ENCODE data around the gene GGTLC2. TPM values are rescaled to one million over a fixed set of nuclear protein-coding genes. Genes with fewer than 3 reads are reported as not detected.

Gene GGTLC2
- total RNA-seq, 2 experiments from 2014 or later: not detected

- ATAC-seq (ENCODE audit: low read depth) (peak; percentile 72), DNase-seq (peak; percentile 47)
- H3K4me3 Mint-ChIP-seq: no peak overlapping the region
- POLR2A ChIA-PET: no interaction called here
- H3K27ac Mint-ChIP-seq: no peak overlapping the region
- no peaks in the 10 kb centered on the region for H3K9me3 Mint-ChIP-seq
- H3K4me1 Mint-ChIP-seq: peaks cover 7% of the 10 kb centered on the region
- H3K27me3 Mint-ChIP-seq: peaks cover 6% of the 10 kb centered on the region
- H3K36me3 Mint-ChIP-seq: no peaks in the 10 kb centered on the region
Observed at GRCh38 chr22:22666307-22667091, 22.1 kb downstream of the GGTLC2 start.

- H3K27me3 Mint-ChIP-seq: peaks cover 10% of the 10 kb centered on the region
- no peaks in the 10 kb centered on the region for H3K9me3 Mint-ChIP-seq
- no peaks in the 10 kb centered on the region for H3K36me3 Mint-ChIP-seq
- H3K27ac Mint-ChIP-seq: no peak overlapping the region
- POLR2A ChIA-PET: no interaction called here
- DNase-seq: peak; percentile 13
- H3K4me3 Mint-ChIP-seq: no peak overlapping the region
- peaks cover 5% of the 10 kb centered on the region for H3K4me1 Mint-ChIP-seq
- no peak for ATAC-seq (ENCODE audit: low read depth)
Observed at GRCh38 chr22:22667966-22668880, 23.8 kb downstream of the GGTLC2 start.

- ATAC-seq (ENCODE audit: low read depth) (no peak), DNase-seq (no peak)
- Mint-ChIP-seq H3K27me3 (peaks cover 7% of the 10 kb centered on the region), H3K36me3 (no peaks in the 10 kb centered on the region), H3K27ac (no peak overlapping the region), H3K4me3 (no peak overlapping the region), H3K9me3 (no peaks in the 10 kb centered on the region), H3K4me1 (peaks cover 5% of the 10 kb centered on the region)
- POLR2A ChIA-PET: no interaction called here
Observed at GRCh38 chr22:22669093-22669492, 24.7 kb downstream of the GGTLC2 start.

- H3K4me1 Mint-ChIP-seq: peaks cover 5% of the 10 kb centered on the region
Observed at GRCh38 chr22:22670076-22670795, 25.8 kb downstream of the GGTLC2 start.

GRCh38 chr22:22671506-22671905 is 27.1 kb downstream of the GGTLC2 start:
- Mint-ChIP-seq H3K36me3 (no peaks in the 10 kb centered on the region), H3K9me3 (no peaks in the 10 kb centered on the region), H3K27me3 (peaks cover 17% of the 10 kb centered on the region), H3K4me3 (no peak overlapping the region), H3K27ac (no peak overlapping the region), H3K4me1 (peaks cover 5% of the 10 kb centered on the region)
- DNase-seq (no peak), ATAC-seq (ENCODE audit: low read depth) (no peak)
- POLR2A ChIA-PET: no interaction called here

More at GRCh38 chr22:22670076-22670795, 25.8 kb downstream of the GGTLC2 start:
- H3K36me3 Mint-ChIP-seq: no peaks in the 10 kb centered on the region
- no peak overlapping the region for H3K27ac Mint-ChIP-seq
- POLR2A ChIA-PET: no interaction called here
- DNase-seq (peak; percentile 4), ATAC-seq (ENCODE audit: low read depth) (no peak)
- no peak overlapping the region for H3K4me3 Mint-ChIP-seq
- no peaks in the 10 kb centered on the region for H3K9me3 Mint-ChIP-seq
- peaks cover 11% of the 10 kb centered on the region for H3K27me3 Mint-ChIP-seq

GRCh38 chr22:22673099-22673498 is 28.7 kb downstream of the GGTLC2 start:
- POLR2A ChIA-PET: no interaction called here
- H3K4me1 Mint-ChIP-seq: peaks cover 7% of the 10 kb centered on the region
- H3K36me3 Mint-ChIP-seq: no peaks in the 10 kb centered on the region

GRCh38 chr22:22673628-22674027 is 29.2 kb downstream of the GGTLC2 start:
- Mint-ChIP-seq H3K27ac (no peak overlapping the region), H3K4me3 (no peak overlapping the region), H3K27me3 (peaks cover 25% of the 10 kb centered on the region), H3K4me1 (peaks cover 9% of the 10 kb centered on the region), H3K9me3 (peaks cover 3% of the 10 kb centered on the region), H3K36me3 (no peaks in the 10 kb centered on the region)
- no peak for ATAC-seq (ENCODE audit: low read depth)
- POLR2A ChIA-PET: no interaction called here
- peak; percentile 3 for DNase-seq

More at GRCh38 chr22:22673099-22673498, 28.7 kb downstream of the GGTLC2 start:
- H3K27me3 Mint-ChIP-seq: peaks cover 23% of the 10 kb centered on the region
- no peak overlapping the region for H3K4me3 Mint-ChIP-seq
- ATAC-seq (ENCODE audit: low read depth): no peak
- H3K27ac Mint-ChIP-seq: no peak overlapping the region
- peaks cover 3% of the 10 kb centered on the region for H3K9me3 Mint-ChIP-seq
- DNase-seq: peak; percentile 14

GRCh38 chr22:22674467-22674866 is 30.1 kb downstream of the GGTLC2 start:
- ATAC-seq (ENCODE audit: low read depth) (no peak), DNase-seq (no peak)
- POLR2A ChIA-PET: no interaction called here
- peaks cover 3% of the 10 kb centered on the region for H3K9me3 Mint-ChIP-seq
- no peak overlapping the region for H3K27ac Mint-ChIP-seq
- H3K4me1 Mint-ChIP-seq: peaks cover 17% of the 10 kb centered on the region
- H3K4me3 Mint-ChIP-seq: no peak overlapping the region
- H3K36me3 Mint-ChIP-seq: no peaks in the 10 kb centered on the region
- peaks cover 25% of the 10 kb centered on the region for H3K27me3 Mint-ChIP-seq

- POLR2A ChIA-PET: no interaction called here
- no peak for ATAC-seq (ENCODE audit: low read depth)
- H3K9me3 Mint-ChIP-seq: peaks cover 3% of the 10 kb centered on the region
- no peaks in the 10 kb centered on the region for H3K36me3 Mint-ChIP-seq
- no peak for DNase-seq
- H3K4me3 Mint-ChIP-seq: no peak overlapping the region
- peaks cover 18% of the 10 kb centered on the region for H3K27me3 Mint-ChIP-seq
- H3K27ac Mint-ChIP-seq: no peak overlapping the region
- peaks cover 12% of the 10 kb centered on the region for H3K4me1 Mint-ChIP-seq
Observed at GRCh38 chr22:22678970-22679369, 34.6 kb downstream of the GGTLC2 start.

- no peak overlapping the region for H3K27ac Mint-ChIP-seq
- ATAC-seq (ENCODE audit: low read depth): no peak
- DNase-seq: no peak
- H3K4me3 Mint-ChIP-seq: no peak overlapping the region
- no peaks in the 10 kb centered on the region for H3K36me3 Mint-ChIP-seq
- peaks cover 3% of the 10 kb centered on the region for H3K9me3 Mint-ChIP-seq
- H3K27me3 Mint-ChIP-seq: peaks cover 12% of the 10 kb centered on the region
- POLR2A ChIA-PET: no interaction called here
- H3K4me1 Mint-ChIP-seq: peaks cover 12% of the 10 kb centered on the region
Observed at GRCh38 chr22:22680396-22680795, 36.0 kb downstream of the GGTLC2 start.

GRCh38 chr22:22681221-22681739 is 36.9 kb downstream of the GGTLC2 start:
- H3K36me3 Mint-ChIP-seq: no peaks in the 10 kb centered on the region
- no peak overlapping the region for H3K27ac Mint-ChIP-seq
- POLR2A ChIA-PET: interaction anchor here (0.5 kb wide), 1 partner anchor 54 kb away, joined by 3 read pairs; no protein-coding TSS in a partner anchor

GRCh38 chr22:22682196-22682595 is 37.8 kb downstream of the GGTLC2 start:
- Mint-ChIP-seq H3K27me3 (peaks cover 4% of the 10 kb centered on the region), H3K36me3 (no peaks in the 10 kb centered on the region), H3K4me3 (no peak overlapping the region), H3K27ac (no peak overlapping the region), H3K4me1 (peaks cover 14% of the 10 kb centered on the region), H3K9me3 (no peaks in the 10 kb centered on the region)
- POLR2A ChIA-PET: no interaction called here
- ATAC-seq (ENCODE audit: low read depth) (no peak), DNase-seq (no peak)

More at GRCh38 chr22:22681221-22681739, 36.9 kb downstream of the GGTLC2 start:
- H3K27me3 Mint-ChIP-seq: peaks cover 10% of the 10 kb centered on the region
- no peak overlapping the region for H3K4me3 Mint-ChIP-seq
- no peak for DNase-seq
- ATAC-seq (ENCODE audit: low read depth): no peak
- peaks cover 3% of the 10 kb centered on the region for H3K9me3 Mint-ChIP-seq
- H3K4me1 Mint-ChIP-seq: peaks cover 12% of the 10 kb centered on the region

All from activated naive CD8-positive, alpha-beta T cell treated with anti-CD3 and anti-CD28 coated beads, Interleukin-2, amount 10 ng/mL, durations not matched to agents 7 days and 5 days (primary cell).